ENCODE results near the gene IQCM.

DNA sequence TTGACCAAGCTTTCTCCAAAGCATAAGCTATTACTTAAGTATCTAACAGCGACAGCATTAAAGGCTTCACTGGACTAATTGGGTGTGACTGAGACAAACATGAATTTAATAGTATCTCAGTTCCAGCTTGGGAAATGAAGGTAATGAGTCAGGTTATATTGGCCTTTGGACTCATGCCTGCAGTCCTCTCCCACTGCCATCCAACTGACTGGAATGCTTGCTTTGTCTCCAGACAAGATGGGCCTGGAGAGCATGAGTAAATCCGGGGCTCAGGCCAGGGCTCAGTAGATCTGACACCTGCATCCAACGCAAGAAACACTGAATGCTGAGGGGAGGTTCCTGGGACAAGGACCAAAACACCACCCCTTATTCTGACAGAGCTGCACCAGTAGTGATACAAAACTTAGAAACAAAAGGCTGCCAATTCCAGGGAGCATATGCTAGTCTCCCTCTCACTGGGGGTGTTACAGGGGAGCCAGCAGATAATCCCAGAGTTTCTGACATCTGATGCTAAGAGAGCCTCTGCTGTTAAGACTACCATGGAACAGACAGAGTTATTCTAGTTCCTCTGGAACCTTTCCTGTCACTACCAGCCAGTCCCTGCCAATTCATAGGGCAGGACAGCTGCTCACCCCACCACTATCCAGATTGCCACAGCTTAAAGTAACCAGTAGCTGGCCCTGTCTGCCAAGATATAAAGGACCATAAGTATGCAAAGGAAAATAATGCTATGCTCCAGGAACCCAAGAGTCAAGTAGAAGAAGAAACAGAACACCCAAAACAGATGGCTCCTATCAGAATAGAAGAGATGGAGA is 293.8 kb downstream of the IQCM start:
- TF ChIP-seq GATA3 (IDR thresholded peaks at IDR 0.05; ENCODE audit: low read depth, low read length) = no peak
- no peak for TF ChIP-seq GATA2 (IDR thresholded peaks at IDR 0.05; ENCODE audit: low read depth, low read length)
